Panc1 (cell line): ENCODE data around the gene RPL10A.

Source experiments
- POLR2AphosphoS5 ChIP-seq: IDR thresholded peaks from 2 replicates; pipeline ENCODE4 v1.6.1; 2012; ENCODE audit warnings: mild to moderate bottlenecking, low read depth, low read length, moderate library complexity
- TCF7L2 ChIP-seq: IDR thresholded peaks from 2 replicates; pipeline ENCODE4 v1.6.1; 2011; ENCODE audit warnings: mild to moderate bottlenecking, low read depth, low read length, inconsistent platforms
- TF ChIP-seq, protein P1 (sequence below): fragments of 450-650 bp; IDR thresholded peaks from 2 replicates; pipeline ENCODE4 v1.5.1; 2017; ENCODE audit warnings: mild to moderate bottlenecking

DNA sequence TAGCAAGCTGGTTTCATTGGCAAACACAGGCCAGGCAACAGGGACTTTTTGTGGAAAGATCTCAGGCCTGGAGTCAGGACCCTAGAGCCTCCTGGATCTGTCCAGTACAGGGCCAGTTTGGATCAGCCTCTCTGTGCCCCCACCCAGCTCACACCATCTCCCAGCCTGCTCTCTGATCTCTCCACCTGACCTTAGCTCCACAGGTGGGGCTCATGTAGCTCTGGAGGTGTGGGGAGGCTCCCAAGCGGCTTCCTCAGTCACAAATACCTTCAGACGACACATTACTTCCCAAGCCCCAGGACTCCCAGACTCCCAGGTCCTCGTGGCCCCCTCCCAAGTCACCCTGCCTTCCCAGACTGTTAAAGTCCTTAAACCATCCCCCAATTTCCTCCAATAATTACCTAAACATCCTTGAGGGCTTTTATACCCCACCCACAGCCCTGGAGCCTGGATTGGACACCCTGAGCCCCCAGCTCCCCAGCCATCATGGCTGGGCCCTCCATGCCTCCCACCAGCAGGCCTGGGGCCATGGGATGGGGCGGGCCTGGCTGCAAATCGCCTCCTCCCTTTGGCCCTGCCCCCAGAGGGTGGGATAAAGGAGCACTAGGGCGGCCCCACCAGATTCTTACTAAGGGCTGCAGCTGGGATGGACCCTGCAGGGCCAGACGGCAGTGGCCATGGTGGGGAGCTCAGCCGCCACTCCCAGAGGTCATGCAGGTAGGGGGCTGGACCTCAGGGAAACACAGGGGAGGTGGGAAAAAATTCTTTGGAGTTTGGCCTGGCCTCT is 31.9 kb upstream of the RPL10A start:
- TF ChIP-seq, protein P1, sequence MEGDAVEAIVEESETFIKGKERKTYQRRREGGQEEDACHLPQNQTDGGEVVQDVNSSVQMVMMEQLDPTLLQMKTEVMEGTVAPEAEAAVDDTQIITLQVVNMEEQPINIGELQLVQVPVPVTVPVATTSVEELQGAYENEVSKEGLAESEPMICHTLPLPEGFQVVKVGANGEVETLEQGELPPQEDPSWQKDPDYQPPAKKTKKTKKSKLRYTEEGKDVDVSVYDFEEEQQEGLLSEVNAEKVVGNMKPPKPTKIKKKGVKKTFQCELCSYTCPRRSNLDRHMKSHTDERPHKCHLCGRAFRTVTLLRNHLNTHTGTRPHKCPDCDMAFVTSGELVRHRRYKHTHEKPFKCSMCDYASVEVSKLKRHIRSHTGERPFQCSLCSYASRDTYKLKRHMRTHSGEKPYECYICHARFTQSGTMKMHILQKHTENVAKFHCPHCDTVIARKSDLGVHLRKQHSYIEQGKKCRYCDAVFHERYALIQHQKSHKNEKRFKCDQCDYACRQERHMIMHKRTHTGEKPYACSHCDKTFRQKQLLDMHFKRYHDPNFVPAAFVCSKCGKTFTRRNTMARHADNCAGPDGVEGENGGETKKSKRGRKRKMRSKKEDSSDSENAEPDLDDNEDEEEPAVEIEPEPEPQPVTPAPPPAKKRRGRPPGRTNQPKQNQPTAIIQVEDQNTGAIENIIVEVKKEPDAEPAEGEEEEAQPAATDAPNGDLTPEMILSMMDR, result no peak
- no peak for TF ChIP-seq TCF7L2
- no peak for TF ChIP-seq POLR2AphosphoS5
